ENCODE results near the gene LAMB1. TPM values are rescaled to one million over a fixed set of nuclear protein-coding genes. Genes with fewer than 3 reads are reported as not detected.
A peak's percentile ranks its signal among the peaks of the same experiment; 100 is the strongest.
"Not testable (repeated sequence)": the region's sequence is repeated elsewhere in the genome, so short reads cannot be mapped to it uniquely, and the experiment has no call there.

Gene LAMB1
- total RNA-seq, 1 donor from 2014 or later: 31.4 TPM

DNA sequence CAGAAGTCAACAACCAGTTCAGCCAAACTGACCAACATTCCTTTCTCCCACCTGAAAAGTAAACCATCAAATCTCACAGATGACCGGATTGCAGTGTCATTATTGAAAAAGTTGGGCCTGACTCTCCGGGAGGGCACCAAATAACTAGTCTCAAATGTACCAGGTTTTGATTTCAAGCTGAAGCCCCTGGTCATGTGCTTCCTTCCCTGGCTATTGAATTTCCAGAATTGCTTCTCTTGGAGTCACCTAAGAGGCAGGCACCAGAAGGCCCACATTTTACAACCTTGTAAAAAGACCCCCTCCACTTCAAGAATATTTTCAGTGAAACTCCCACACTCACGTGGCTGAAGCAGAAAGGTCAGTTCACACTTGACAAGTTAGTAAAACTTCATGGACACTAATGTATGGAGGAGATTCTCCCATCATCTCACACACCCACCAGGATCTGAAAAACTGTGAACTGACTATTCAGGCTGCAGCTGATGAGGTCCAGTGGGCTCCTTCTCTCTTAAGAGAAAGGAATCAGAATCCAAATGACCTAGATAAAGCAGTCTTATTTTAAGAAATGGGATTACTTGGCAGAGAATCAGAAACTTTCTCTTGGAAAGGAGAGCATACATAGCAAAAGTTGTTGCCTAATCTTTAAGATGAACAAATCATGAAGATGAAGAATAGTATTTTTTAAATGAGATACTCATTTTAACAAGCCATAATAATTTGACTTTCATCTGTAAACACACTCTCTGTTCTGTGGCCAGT is 58.4 kb downstream of the LAMB1 start:
- no peak for DNase-seq

- no peak for DNase-seq
These were observed 59.9 kb downstream of the LAMB1 start for GRCh38 chr7:107943018-107943417.

DNA sequence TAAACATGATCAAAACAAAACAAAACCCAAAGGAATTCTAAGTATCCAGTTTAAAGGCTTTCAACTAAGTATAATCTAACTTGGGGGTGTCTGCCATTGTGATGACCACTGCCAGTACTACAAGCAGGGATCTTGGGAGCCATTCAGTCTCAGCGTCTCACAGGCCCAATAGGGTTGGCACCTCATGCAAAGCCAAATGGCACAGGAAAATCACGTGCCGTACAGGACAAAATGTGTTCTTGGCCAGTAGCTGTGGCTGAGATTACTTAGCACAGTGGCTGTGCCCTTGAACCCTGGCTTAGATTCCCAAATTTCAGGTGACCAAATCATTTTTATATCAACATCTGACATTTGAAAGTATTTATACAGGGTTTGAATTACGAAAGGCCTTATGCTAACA is 62.0 kb downstream of the LAMB1 start:
- DNase-seq: no peak

GRCh38 chr7:107939573-107940489 is 63.1 kb downstream of the LAMB1 start:
- DNase-seq: peak; percentile 62

- DNase-seq: no peak
These were observed 64.3 kb downstream of the LAMB1 start for GRCh38 chr7:107938456-107939250.

DNA sequence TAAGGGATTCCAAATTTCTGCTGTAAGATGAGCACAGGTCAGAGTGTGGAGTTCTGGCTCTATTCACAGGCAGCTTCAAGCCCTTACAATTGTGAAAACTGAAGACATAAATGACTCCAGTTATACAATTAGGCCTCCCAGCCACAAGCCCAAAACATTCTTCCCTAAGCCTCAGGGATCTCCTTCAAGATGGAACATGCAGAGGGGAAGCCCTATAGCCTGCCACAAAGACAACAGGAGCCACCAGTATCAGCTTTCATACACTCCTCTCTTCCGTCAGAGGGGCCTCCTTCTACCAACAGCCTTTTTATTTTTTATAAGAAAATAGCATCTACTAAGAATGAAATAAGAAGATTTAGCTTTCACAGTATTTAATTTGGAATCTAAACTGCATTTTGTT is 65.4 kb downstream of the LAMB1 start:
- no peak for DNase-seq

DNA sequence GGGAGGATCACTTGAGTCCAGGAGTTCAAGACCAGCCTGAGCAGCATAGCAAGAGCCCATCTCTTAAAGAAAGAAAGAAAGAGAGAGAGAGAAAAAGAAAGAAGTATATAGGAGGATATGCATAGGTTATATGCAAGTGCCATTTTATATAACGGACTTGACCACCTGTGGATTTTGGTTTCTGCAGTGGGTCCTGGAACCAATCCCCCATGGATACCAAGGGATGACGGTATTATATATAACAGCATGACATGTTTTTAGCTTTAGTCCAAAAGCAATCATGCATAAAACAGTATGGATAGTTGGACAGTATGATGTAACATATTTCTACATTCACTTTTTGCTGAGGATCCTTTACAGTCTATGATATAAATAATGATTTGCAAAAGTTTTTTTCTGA is 66.6 kb downstream of the LAMB1 start:
- DNase-seq: no peak

- DNase-seq: no peak
These were observed 67.8 kb downstream of the LAMB1 start for GRCh38 chr7:107934991-107935770.

DNA sequence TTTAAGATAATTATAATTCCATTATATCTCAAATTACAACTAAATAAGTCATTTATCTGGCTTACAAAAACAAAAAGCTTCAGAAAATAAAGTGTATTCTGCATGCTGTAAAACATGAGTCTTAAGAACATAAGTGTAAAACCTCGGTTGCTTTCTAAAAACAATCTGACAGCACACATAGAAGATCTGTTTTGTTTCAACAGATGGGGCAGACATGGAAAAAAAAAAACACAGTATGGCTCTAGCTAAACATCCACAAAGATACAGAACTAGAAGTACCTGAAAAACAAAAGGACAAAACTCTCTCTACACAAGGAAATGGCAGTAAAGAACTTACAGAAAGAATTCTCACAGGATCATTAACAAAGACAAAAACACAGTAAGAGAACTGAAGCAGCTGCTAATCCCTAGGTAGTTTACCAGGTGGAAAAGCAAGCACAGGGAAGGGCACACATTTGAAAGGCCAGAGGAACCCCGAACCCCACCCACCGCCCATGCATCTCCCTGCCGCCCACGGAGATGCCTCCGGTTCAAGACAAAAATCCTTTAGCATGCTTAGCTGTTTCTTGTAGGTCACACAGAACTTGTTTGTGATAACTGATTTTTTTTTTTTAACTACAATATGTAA is 69.5 kb downstream of the LAMB1 start:
- DNase-seq: no peak

DNA sequence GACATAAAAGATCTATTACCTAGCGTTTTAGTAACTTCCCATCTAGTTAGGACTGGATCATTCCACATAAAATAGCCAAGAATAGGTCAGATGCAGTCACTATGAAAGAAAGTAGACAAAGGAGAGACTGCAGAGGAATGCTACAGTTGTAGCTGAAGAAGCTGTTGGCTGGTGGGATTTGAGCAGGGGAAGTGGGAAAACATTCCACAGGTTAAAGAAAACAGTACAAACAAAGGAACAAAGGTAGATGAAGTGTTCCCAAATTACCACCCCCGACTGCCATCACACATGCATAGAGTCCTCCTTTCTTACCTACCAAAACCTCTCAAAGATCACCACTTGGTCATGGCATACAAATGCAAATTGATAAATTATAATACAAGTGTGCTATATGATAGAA is 70.2 kb downstream of the LAMB1 start:
- DNase-seq: no peak

- no peak for DNase-seq
These were observed 71.0 kb downstream of the LAMB1 start for GRCh38 chr7:107931740-107932515.

DNA sequence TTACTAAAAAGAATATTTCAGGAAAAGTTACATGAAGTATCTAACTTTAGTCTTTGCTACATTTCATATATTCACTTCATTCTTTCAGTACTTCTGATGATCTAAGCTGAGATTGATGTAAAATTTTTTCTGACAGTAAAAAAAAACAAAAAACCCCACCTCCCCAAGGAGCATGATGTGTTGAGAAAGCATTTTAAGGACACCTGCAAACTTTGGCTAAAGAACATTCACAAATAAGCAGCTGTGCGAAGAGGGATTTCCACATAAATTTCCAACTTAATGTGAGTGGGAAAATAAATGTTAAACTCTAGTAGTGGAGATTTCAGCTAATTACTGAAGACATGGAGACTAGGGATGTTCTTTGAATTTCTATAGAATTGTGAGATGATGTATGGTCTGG is 76.5 kb downstream of the LAMB1 start:
- no peak for DNase-seq

- no peak for DNase-seq
These were observed 78.0 kb downstream of the LAMB1 start for GRCh38 chr7:107924841-107925504.

GRCh38 chr7:107922886-107923285 is 80.1 kb downstream of the LAMB1 start:
- no peak for DNase-seq

DNA sequence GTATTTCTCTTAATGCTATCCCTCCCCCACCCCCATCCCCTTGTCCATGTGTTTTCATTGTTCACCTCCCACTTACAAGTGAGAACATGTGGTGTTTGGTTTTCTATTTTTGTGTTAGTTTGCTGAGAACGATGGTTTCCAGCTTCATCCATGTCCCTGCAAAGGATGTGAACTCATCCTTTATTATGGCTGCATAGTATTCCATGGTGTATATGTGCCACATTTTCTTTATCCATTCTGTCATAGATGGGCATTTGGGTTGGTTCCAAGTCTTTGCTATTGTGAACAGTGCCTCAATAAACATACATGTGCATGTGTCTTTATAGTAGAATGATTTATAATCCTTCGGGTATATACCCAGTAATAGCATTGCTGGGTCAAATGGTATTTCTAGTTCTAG is 81.1 kb downstream of the LAMB1 start:
- not testable (repeated sequence) for DNase-seq

DNA sequence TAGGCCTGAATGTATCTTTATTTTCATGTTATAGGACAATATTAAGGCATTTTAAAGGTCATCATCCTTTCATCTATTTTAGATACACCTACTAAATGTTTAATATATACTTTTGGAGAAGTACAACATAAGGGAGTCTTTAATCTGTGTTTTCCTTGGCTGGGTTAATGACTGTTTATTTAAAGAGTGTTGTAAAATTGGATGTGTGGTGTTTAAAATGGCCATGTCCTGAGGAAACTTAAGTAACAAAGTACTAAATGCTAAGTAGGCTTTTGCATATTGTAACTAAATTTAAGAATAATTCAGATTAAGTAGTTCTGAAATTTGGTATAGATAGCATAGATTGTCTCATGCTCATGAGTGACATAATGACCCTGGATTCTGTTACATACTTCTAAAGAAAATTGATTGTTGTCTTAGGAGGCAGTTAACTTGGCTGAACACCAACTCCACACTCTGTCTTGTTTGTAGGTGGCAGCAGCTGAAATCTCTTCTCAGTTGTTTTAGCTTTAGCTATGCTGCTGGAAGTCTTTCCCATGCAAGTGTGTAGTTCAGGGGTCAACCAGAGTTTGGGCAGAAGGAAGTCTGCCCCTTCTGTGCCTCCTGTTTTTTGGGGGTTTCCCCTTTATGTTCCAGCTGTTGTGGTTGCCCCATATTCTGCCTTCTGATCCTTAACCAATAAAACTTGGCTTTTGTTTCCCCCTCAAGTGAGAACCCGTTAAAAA is 82.8 kb downstream of the LAMB1 start:
- DNase-seq: no peak

DNA sequence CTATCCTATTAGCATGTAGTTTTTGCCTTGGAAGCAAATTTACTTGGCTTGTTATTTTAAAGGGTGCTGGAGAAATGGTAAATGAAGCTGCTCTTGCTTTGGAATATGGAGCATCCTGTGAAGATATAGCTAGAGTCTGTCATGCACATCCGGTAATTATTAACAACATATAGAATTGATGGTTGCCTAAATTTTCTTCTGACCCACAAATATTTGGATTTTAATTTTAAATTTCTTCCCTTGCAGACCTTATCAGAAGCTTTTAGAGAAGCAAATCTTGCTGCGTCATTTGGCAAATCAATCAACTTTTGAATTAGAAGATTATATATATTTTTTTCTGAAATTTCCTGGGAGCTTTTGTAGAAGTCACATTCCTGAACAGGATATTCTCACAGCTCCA is 84.0 kb downstream of the LAMB1 start:
- no peak for DNase-seq

- no peak for DNase-seq
These were observed 85.0 kb downstream of the LAMB1 start for GRCh38 chr7:107917763-107918651.
